H1 (cell line): ENCODE results near the gene NECAP2.

Source experiments
- CTCF ChIP-seq, 3 experiments: IDR thresholded peaks; 1 replicate in 2 of 3; 2 replicates in 1 of 3; pipeline versions ENCODE4 v1.5.1 to v1.6.1; 2011; ENCODE audit warnings: low read length in 3 of 3, mild to moderate bottlenecking in 3 of 3, inconsistent platforms in 2 of 3, low read depth in 1 of 3, moderate library complexity in 1 of 3; ENCODE audit not compliant: insufficient read depth in 1 of 3; ENCODE audit errors: control extremely low read depth in 1 of 3
- EZH2 ChIP-seq: fragments of 200-600 bp; sonication (generic); IDR thresholded peaks from 2 replicates; pipeline ENCODE4 v1.7.1; 2012; ENCODE audit warnings: low read depth, mild to moderate bottlenecking, moderate library complexity, low read length, inconsistent platforms; ENCODE audit not compliant: severe bottlenecking
- POLR2A ChIP-seq, 2 experiments: IDR thresholded peaks; 1 replicate in 1 of 2; 2 replicates in 1 of 2; pipeline ENCODE4 v1.6.1; 2011; ENCODE audit warnings: low read depth in 2 of 2, low read length in 2 of 2, mild to moderate bottlenecking in 2 of 2; ENCODE audit errors: control extremely low read depth in 1 of 2
- RAD21 ChIP-seq, 2 experiments: IDR thresholded peaks in 1 of 2; conservative IDR thresholded peaks in 1 of 2; 2 replicates each; pipeline ENCODE4 v1.6.1; 2011; ENCODE audit warnings: low read depth in 2 of 2, low read length in 2 of 2, improper control_type of control experiment in 1 of 2, inconsistent platforms in 1 of 2, mild to moderate bottlenecking in 1 of 2, moderate library complexity in 1 of 2
- RBBP5 ChIP-seq: IDR thresholded peaks from 2 replicates; pipeline ENCODE4 v1.7.1; 2012; ENCODE audit warnings: low read depth, mild to moderate bottlenecking, inconsistent platforms, low read length, moderate library complexity, borderline replicate concordance
- SP1 ChIP-seq: IDR thresholded peaks from 2 replicates; pipeline ENCODE4 v1.6.1; 2011; ENCODE audit warnings: low read depth, low read length

GRCh38 chr1:16484501-16484835 is 43.9 kb downstream of the NECAP2 start:
- TF ChIP-seq RBBP5 = no peak
- TF ChIP-seq POLR2A (IDR thresholded peaks at IDR 0.05; ENCODE audit: control extremely low read depth in 1 of 2, low read depth in 2 of 2, low read length in 2 of 2) = no peak
- TF ChIP-seq RAD21 (IDR thresholded peaks at IDR 0.05 in 1 of 2, conservative IDR thresholded peaks at IDR 0.05 in 1 of 2; ENCODE audit: low read depth in 2 of 2, low read length in 2 of 2) = no peak
- TF ChIP-seq CTCF (IDR thresholded peaks at IDR 0.05; ENCODE audit: control extremely low read depth in 1 of 3, insufficient read depth in 1 of 3, low read depth in 1 of 3, low read length in 3 of 3) = no peak
- TF ChIP-seq SP1 = no peak
- no peak for TF ChIP-seq EZH2
